ENCODE data around the gene FDX1. TPM values are rescaled to one million over a fixed set of nuclear protein-coding genes. Genes with fewer than 3 reads are reported as not detected.

The FDX1 gene
- polyA plus RNA-seq, 2 of the 4 experiments (the other 2 are of a cell fraction): 13.3 to 15.0 TPM

- H3K4me3 ChIP-seq: no peak overlapping the region
- DNase-seq (ENCODE audit: low read depth in 1 of 2, low spot score in 1 of 2) (no peak), ATAC-seq (no peak), FAIRE-seq (no peak)
- POLR2A ChIA-PET: no interaction called here
- H3K9me3 ChIP-seq: no peaks in the 10 kb centered on the region
- 84% methylated on average over 2 of the region's 2 CpGs for WGBS (ENCODE audit: missing lambda C conversion rate)
- no peak overlapping the region for H3K27ac ChIP-seq
- CTCF ChIA-PET: interaction anchor here (1.2 kb wide), 1 partner anchor 15 kb away, joined by 3 read pairs; no protein-coding TSS in a partner anchor
- TF ChIP-seq FOXS1 (CRISPR knock-in tag; IDR thresholded peaks at IDR 0.05): no peak
- TF ChIP-seq KDM1A (IDR thresholded peaks at IDR 0.05; ENCODE audit: low read depth): no peak
- TF ChIP-seq, protein P1, sequence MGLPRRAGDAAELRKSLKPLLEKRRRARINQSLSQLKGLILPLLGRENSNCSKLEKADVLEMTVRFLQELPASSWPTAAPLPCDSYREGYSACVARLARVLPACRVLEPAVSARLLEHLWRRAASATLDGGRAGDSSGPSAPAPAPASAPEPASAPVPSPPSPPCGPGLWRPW (IDR thresholded peaks at IDR 0.05): no peak
- TF ChIP-seq ZC3H11A (IDR thresholded peaks at IDR 0.05): no peak
- TF ChIP-seq RAD21 (conservative IDR thresholded peaks at IDR 0.05 in 1 of 2, IDR thresholded peaks at IDR 0.05 in 1 of 2): no peak
- no peak for TF ChIP-seq TFCP2L1 (CRISPR knock-in tag; IDR thresholded peaks at IDR 0.05)
- TF ChIP-seq RFX5 (IDR thresholded peaks at IDR 0.05): no peak
- TF ChIP-seq, protein P2, sequence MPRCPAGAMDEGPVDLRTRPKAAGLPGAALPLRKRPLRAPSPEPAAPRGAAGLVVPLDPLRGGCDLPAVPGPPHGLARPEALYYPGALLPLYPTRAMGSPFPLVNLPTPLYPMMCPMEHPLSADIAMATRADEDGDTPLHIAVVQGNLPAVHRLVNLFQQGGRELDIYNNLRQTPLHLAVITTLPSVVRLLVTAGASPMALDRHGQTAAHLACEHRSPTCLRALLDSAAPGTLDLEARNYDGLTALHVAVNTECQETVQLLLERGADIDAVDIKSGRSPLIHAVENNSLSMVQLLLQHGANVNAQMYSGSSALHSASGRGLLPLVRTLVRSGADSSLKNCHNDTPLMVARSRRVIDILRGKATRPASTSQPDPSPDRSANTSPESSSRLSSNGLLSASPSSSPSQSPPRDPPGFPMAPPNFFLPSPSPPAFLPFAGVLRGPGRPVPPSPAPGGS (IDR thresholded peaks at IDR 0.05): no peak
- H3K4me1 ChIP-seq: peaks cover 3% of the 10 kb centered on the region; the same call in 1 of the 3 replicates
- no peak overlapping the region for H3K4me2 ChIP-seq
Measured at GRCh38 chr11:110450246-110450645, 20.5 kb downstream of the FDX1 start.

GRCh38 chr11:110452720-110453119 lies 23.0 kb downstream of the FDX1 start:
- TF ChIP-seq JUNB (IDR thresholded peaks at IDR 0.05) (no peak), REST (IDR thresholded peaks at IDR 0.05) (no peak), RFX5 (IDR thresholded peaks at IDR 0.05) (no peak), HOXB5 (CRISPR knock-in tag; IDR thresholded peaks at IDR 0.05) (no peak), RARB (CRISPR knock-in tag; IDR thresholded peaks at IDR 0.05) (no peak), EHMT2 (IDR thresholded peaks at IDR 0.05; ENCODE audit: low read depth) (no peak), TFCP2L1 (CRISPR knock-in tag; IDR thresholded peaks at IDR 0.05) (no peak), CEBPB (IDR thresholded peaks at IDR 0.05) (no peak)
- TF ChIP-seq, protein P3, sequence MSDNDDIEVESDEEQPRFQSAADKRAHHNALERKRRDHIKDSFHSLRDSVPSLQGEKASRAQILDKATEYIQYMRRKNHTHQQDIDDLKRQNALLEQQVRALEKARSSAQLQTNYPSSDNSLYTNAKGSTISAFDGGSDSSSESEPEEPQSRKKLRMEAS (IDR thresholded peaks at IDR 0.05): no peak
- no peaks in the 10 kb centered on the region for H3K4me1 ChIP-seq
- H3K4me3 ChIP-seq: no peak overlapping the region
- H3K4me2 ChIP-seq: no peak overlapping the region
- FAIRE-seq (no peak), DNase-seq (ENCODE audit: low read depth in 1 of 2, low spot score in 1 of 2) (no peak), ATAC-seq (no peak)
- WGBS (ENCODE audit: missing lambda C conversion rate): 94% methylated on average over 2 of the region's 2 CpGs
- CTCF ChIA-PET: interaction anchor here (0.6 kb wide), 1 partner anchor 96 kb away, joined by 3 read pairs; no protein-coding TSS in a partner anchor
- H3K27ac ChIP-seq: no peak overlapping the region
- no peaks in the 10 kb centered on the region for H3K9me3 ChIP-seq
- POLR2A ChIA-PET: no interaction called here

- no peak for TF ChIP-seq GATA3 (IDR thresholded peaks at IDR 0.05; ENCODE audit: borderline replicate concordance)
- no peak for TF ChIP-seq RAD21 (conservative IDR thresholded peaks at IDR 0.05 in 1 of 2, IDR thresholded peaks at IDR 0.05 in 1 of 2)
- no peak for TF ChIP-seq RFX5 (IDR thresholded peaks at IDR 0.05)
- TF ChIP-seq, protein P3 (IDR thresholded peaks at IDR 0.05): no peak
- no peak for TF ChIP-seq MAFK (IDR thresholded peaks at IDR 0.05; ENCODE audit: partially characterized antibody)
- no peak for TF ChIP-seq CHD2 (IDR thresholded peaks at IDR 0.05; ENCODE audit: low read length, partially characterized antibody)
- TF ChIP-seq ATOH8 (CRISPR knock-in tag; IDR thresholded peaks at IDR 0.05; ENCODE audit: low read depth): no peak
- no peak for TF ChIP-seq REST (IDR thresholded peaks at IDR 0.05)
- TF ChIP-seq CBX8 (IDR thresholded peaks at IDR 0.05): no peak
- no peak for TF ChIP-seq FOXS1 (CRISPR knock-in tag; IDR thresholded peaks at IDR 0.05)
- TF ChIP-seq JUNB (IDR thresholded peaks at IDR 0.05): no peak
- no peak for TF ChIP-seq SREBF2 (IDR thresholded peaks at IDR 0.05)
- no peak for TF ChIP-seq NPAS2 (CRISPR knock-in tag; IDR thresholded peaks at IDR 0.05; ENCODE audit: borderline replicate concordance)
- Histone ChIP-seq H3K4me2 (no peak overlapping the region), H3K4me1 (no peaks in the 10 kb centered on the region), H3K27ac (no peak overlapping the region), H3K9me3 (no peaks in the 10 kb centered on the region), H3K4me3 (no peak overlapping the region)
- ATAC-seq (no peak), DNase-seq (ENCODE audit: low read depth in 1 of 2, low spot score in 1 of 2) (no peak), FAIRE-seq (no peak)
- CTCF ChIA-PET: interaction anchor here (1.0 to 1.5 kb wide), 2 partner anchors 20 to 777 kb away, joined by 3 to 4 read pairs; no protein-coding TSS in a partner anchor
- WGBS (ENCODE audit: missing lambda C conversion rate): 96% methylated on average over 5 of the region's 5 CpGs
- POLR2A ChIA-PET: no interaction called here
Measured at GRCh38 chr11:110453684-110454354, 24.1 kb downstream of the FDX1 start.

All from A549 (cell line).